HG02588 (cell line): ENCODE measurements around the gene YIPF6.
"Not testable (repeated sequence)": the region's sequence is repeated elsewhere in the genome, so short reads cannot be mapped to it uniquely, and the experiment has no call there.

Source experiments
- ATAC-seq: cut with Tn5 transposase; IDR thresholded peaks from one replicate; pipeline ENCODE4 v1.9.1; 2021; ENCODE audit warnings: mild to moderate bottlenecking, moderate library complexity; ENCODE audit not compliant: unreplicated experiment

YIPF6 gene

GRCh38 chrX:68498508-68499379, at the start of gene YIPF6:
Gene YIPF6 (plus strand): TSS chrX:68499051. CDS start chrX:68499067, 16 bp downstream.
- ATAC-seq, result peak; percentile 99

- ATAC-seq, result no peak
Observed at GRCh38 chrX:68451720-68452119, 47.1 kb upstream of the YIPF6 start.

GRCh38 chrX:68454476-68455150, 44.2 kb upstream of the YIPF6 start:
- no peak for ATAC-seq

- no peak for ATAC-seq
Observed at GRCh38 chrX:68455151-68455510, 43.7 kb upstream of the YIPF6 start.

- no peak for ATAC-seq
Observed at GRCh38 chrX:68461093-68461492, 37.8 kb upstream of the YIPF6 start.

- ATAC-seq, result no peak
Observed at GRCh38 chrX:68461576-68461975, 37.3 kb upstream of the YIPF6 start.

- ATAC-seq, result no peak
Observed at GRCh38 chrX:68462197-68462596, 36.7 kb upstream of the YIPF6 start.

GRCh38 chrX:68462653-68463052, 36.2 kb upstream of the YIPF6 start:
- no peak for ATAC-seq

GRCh38 chrX:68463880-68464279, 35.0 kb upstream of the YIPF6 start:
- no peak for ATAC-seq

GRCh38 chrX:68464796-68465195, 34.1 kb upstream of the YIPF6 start:
- no peak for ATAC-seq

- no peak for ATAC-seq
Observed at GRCh38 chrX:68480969-68481368, 17.9 kb upstream of the YIPF6 start.

- not testable (repeated sequence) for ATAC-seq
Observed at GRCh38 chrX:68486198-68486597, 12.7 kb upstream of the YIPF6 start.

- ATAC-seq, result no peak
Observed at GRCh38 chrX:68487254-68487653, 11.6 kb upstream of the YIPF6 start.

GRCh38 chrX:68487924-68488323, 10.9 kb upstream of the YIPF6 start:
- ATAC-seq, result no peak

GRCh38 chrX:68488657-68489056, 10.2 kb upstream of the YIPF6 start:
- no peak for ATAC-seq

- no peak for ATAC-seq
Observed at GRCh38 chrX:68490644-68491043, 8.2 kb upstream of the YIPF6 start.

GRCh38 chrX:68492583-68492982, 6.3 kb upstream of the YIPF6 start:
- ATAC-seq, result no peak

- ATAC-seq, result not testable (repeated sequence)
Observed at GRCh38 chrX:68493776-68494175, 5.1 kb upstream of the YIPF6 start.

GRCh38 chrX:68498044-68498507, 775 bp upstream of the YIPF6 start:
- no peak for ATAC-seq

- ATAC-seq, result no peak
Observed at GRCh38 chrX:68499543-68500504, 973 bp downstream of the YIPF6 start.
